Amniotic stem cell (primary cell): ENCODE data around the gene C1orf21.

Experiments used
- DNase-seq: peaks from one replicate; lab custom pipeline; 2025; lab: John Stamatoyannopoulos, UW

The C1orf21 gene

DNA sequence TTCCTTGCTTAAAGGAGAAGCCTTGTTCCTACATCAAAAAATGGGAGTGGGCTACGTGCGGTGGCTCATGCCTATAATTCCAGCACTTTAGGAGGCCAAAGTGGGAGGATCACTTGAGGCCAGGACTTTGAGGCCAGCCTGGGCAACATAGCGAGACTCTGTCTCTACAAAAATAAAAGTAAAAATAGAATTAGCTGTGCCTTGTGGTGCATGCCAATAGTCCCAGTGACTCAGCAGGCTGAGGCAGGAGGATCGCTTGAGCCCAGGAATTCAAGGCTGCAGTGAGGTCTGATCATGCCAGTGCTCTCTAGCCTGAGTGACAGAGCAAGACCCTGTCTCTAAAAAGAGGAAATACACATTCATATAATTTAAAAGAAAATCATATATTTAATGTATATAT lies 127.1 kb downstream of the C1orf21 start:
- no peak for DNase-seq

- no peak for DNase-seq
These were observed 127.6 kb downstream of the C1orf21 start for GRCh38 chr1:184514447-184514846.

DNA sequence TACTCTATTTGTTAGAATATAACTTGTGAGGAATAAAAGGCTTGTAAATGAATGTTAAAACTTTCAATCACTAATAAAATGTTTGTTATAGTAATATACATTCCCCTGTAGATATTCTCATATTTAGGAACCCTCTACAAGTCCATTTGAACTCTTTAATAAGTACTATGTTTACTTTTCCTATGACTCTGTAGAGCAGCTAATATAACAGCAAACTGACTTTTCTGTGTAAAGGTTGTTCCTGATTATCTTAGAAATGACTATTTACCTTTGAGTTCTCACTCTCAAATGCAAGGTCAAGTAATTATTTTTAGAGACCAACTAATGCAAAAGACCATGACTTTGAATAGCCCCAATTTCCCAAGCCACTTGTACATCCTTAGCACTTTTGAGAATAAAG lies 130.3 kb downstream of the C1orf21 start:
- no peak for DNase-seq

DNA sequence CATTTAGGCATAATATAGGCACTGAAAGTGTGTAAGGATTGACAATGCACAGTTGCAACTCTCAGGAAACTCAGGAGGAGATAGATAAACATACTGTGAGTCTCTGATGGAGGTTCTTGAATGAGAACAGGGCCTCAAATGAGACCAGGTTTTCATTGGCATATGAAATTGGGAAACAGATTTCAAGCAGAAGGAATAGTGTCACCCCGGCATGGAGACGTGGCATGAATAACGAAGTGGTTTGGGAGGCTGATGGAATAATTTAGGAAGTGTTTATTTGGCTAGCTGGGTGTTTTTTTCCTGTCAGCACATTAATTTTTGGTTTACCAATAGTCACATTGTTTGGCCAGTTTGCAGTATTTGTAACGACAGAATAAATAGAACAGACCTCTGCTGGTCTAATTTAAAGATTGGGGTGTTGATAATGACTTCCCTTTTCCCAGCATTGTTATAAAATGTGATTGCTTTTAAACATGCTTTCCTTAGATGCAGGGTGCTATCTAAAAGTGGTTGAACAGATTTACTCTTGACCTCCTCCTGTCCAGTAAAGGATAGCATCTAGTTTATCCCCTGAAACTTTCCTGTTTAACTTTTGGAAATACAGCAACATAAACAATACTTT lies 132.0 kb downstream of the C1orf21 start:
- DNase-seq: no peak

GRCh38 chr1:184520336-184520735 lies 133.5 kb downstream of the C1orf21 start:
- DNase-seq: no peak

DNA sequence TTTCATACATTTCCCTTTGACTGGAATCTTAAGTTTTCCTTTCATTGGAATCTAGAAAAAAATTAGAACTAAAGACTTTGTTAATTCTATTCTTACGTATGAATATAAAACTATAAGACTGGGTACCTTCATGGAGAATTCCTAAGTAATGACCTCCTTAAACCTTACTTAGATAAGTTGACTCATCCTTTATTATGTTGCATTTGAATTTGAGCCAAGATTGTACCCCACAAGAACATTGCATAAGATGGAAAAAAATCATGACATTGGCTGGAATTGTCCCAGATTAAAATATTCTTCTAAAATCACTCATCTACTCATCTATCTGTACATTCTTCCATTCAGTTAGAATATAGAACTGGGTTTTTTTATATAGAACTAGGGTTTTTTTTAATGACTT lies 137.4 kb downstream of the C1orf21 start:
- DNase-seq: no peak

DNA sequence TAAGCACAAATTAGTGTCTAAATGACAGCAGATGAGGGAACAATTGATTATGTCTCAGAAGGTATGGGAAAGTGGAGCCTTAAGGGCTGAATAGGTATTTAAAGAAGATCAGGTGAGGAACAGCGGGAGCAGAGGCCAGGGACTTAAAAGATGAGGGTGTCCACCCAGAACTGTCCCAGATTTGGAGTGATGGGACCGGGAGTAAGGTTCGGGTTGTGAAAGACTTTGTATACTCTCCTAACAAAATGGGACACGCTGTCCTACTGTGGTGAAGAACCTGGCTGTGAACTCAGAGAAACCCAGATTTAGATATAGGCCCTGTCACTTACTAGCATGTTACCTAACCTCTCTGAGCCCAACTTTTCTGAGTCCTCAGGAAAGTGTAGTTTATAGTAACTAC lies 140.6 kb downstream of the C1orf21 start:
- no peak for DNase-seq

- DNase-seq: no peak
These were observed 143.4 kb downstream of the C1orf21 start for GRCh38 chr1:184530226-184530625.

- no peak for DNase-seq
These were observed 144.5 kb downstream of the C1orf21 start for GRCh38 chr1:184531296-184531695.

GRCh38 chr1:184532199-184532598 lies 145.4 kb downstream of the C1orf21 start:
- DNase-seq: no peak

- no peak for DNase-seq
These were observed 146.2 kb downstream of the C1orf21 start for GRCh38 chr1:184533049-184533448.

DNA sequence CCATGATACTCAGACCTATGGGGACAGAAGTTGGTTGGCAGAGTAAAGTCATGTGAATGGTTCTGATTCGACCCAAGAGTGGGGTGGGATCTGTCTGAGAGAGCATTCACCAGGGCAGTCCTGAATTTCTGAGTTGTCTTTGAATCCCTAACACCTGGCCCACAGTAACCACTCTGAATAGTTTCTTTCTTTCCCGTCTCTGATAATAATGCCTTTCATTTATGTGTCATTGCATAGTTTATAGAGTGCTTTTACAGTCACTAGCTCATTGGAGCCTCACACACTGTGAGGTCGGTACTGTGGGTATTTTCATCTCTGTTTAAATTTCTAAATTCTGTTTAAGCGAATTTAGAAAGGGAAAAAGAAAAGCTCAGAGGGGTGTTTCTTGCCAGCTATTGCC lies 147.1 kb downstream of the C1orf21 start:
- DNase-seq: no peak

- no peak for DNase-seq
These were observed 147.9 kb downstream of the C1orf21 start for GRCh38 chr1:184534690-184535089.

DNA sequence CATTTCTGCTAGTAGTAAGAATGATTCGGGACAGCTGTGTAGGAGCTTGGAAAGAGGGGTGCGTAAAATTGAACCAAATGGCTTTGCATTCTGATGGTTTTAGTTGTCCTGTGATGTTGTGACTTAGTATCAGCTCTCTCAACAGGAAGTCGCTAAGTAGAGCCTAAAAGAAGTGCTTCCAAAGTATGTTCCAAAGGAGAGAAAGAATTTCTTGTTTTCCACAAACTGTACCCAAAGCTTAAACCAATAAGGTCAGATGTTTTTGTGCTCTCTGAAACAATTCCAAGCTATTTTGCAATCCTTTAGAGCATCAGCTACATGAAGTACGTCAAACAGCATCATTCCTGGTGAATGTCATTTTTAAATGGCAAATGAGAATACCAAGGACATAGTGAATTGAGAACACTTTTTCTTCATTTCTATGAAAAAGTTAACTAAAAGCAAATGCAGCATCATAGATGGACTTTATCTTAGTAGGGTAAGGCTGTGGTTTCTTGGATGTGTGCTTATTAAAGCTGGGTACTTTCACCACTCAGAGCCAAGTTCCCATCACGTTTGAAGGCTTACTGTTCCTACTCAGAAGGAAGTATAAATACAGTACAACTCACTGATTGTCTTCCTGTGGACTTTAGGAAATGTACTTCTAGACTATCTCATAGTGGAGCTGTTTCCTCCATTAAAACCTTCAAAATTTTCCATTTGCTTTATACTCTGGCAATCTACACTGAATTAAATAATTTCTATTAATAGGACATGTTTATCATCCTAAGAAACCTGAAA lies 148.6 kb downstream of the C1orf21 start:
- DNase-seq: no peak

GRCh38 chr1:184536246-184536985 lies 149.6 kb downstream of the C1orf21 start:
- DNase-seq: no peak

GRCh38 chr1:184539580-184539979 lies 152.8 kb downstream of the C1orf21 start:
- DNase-seq: no peak

DNA sequence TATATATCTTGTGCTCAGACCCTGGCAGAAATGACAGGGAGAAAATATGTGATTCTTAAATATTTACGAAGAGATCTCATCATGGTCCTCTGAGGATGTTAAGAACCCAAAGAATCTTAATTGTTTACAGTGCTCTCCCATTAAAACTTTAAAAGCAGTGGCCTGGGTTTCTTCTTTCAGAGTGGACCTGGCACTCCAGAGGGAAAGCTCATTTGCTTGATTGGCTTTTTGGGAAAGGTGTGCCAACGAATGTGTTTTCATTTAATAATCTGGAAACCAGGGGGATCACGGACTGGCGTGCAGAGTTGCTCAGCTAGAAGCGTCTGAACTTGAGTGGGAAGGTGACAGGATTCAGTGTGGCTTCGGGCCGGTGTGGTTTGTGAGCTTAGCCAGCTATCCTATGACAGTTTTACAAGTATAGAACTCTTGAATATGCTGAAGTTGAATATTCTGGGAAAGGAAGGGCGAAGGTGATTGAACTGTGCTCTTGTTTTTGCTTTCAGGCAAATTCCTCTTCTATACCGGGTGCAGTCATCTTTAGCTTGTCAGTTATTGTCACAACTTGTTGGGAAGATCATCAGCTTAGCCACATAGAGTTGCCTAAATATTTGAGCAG lies 154.8 kb downstream of the C1orf21 start:
- no peak for DNase-seq

GRCh38 chr1:184542291-184542690 lies 155.5 kb downstream of the C1orf21 start:
- no peak for DNase-seq

- DNase-seq: no peak
These were observed 158.8 kb downstream of the C1orf21 start for GRCh38 chr1:184545601-184546000.

- no peak for DNase-seq
These were observed 165.6 kb downstream of the C1orf21 start for GRCh38 chr1:184552446-184552845.

DNA sequence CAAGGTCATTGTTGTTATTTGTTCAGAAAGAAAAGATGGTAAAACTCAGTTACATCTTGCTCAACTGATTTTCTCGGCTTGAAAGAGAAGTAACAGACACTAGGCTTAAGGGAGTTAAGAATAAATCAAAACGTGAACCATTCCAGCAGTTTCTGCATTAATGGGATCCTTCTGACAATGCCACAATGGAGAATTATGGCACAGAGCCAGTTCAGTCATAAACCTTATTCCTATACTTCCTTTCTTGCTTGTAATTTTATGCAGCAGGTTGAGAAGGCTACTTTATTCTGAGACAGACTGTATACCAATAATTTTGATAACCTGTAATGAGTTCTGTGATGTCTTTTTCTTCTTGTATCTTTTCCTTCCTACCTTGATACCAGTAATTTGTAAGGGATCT lies 167.0 kb downstream of the C1orf21 start:
- DNase-seq: no peak
